HuH-7.5 (cell line): ENCODE results near the gene C2orf78.
"Not testable (repeated sequence)": the region's sequence is repeated elsewhere in the genome, so short reads cannot be mapped to it uniquely, and the experiment has no call there.

Experiments
- DNase-seq: peaks from one replicate; pipeline ENCODE4 v3.0.0; 2011; ENCODE audit warnings: low spot score

Gene C2orf78, protein sequence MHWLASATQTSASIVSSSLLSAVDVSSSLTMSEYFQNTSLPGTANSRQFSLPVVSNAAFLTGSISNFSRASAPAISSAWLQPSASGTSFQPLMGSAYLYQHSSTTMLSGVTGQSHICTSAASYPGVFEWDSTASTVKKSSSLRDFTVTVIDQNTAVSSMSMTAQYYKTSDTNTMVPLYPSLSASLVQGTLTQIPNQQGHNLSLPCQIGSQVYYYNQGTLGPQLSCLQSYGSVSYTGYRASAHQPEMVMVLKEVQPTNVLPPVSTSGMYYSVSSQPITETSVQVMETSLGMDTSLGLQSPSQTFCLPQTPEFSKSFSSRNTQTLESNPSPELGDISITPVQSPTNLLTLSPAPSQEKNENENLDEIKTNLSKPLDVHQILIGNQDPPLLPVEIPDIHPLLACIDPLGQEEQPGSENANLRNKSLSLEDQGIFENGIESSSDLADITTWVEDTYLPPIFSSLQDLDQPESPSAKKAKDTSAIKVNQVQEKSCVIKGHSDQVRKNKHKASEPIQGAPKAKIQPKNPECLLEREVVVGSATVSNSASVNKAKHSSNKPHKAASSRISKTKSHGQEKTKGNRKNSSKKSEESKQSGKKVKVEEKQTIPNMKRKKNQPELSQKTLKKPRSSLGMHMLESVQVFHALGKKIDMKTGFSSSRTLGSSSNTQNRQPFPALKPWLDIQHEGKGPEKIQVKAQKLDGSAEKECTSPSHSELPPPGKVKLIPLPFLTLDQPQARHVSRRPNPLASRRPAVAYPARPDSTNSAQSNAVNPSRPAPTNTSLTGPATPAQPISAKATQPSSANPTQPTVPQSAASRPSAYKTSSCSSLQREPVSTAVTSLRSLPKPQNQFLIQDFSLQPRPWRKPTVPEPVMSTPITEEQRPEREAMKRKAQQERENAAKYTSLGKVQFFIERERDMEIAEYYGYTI

DNA sequence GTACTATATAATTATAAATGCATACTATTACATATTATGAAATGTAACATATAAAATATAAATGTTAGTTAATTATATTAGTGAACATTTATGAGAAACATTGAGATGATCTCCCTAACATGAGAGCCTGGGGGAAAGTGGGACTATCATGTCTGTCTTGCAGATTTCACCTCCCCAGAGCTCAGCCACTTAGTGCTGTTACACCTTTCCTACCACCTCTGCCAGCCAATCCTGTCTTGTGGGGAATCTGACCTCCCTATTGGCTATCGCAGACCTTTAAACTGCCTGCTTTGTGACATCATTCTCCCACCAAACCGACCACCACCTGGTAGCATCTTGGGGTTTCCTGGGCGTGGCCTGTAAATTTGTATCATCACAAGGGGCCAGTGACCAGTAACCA is at the start of gene C2orf78:
TSS of gene C2orf78 (plus strand) at position 301 of the 400 bp plus-strand sequence. CDS start 127 bp downstream, outside the sequence.
- not testable (repeated sequence) for DNase-seq

DNA sequence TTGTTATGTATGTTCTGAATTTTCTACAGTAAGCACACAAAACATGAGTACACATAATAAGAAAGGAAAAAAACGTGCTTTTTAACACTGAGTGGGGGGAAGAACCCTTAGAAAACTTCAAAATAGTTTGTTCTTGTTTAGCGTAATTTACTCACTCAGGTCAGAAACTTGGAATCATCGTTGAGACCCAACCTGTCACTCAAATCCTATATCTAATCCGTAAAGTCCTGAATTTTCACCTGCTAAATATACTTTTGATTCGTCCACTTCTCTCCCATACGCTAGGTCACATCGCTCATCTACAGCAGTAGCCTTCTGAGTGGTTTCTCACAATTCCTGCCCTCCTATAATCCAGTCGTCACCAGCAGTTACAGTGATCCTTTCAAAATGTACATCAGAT is 47.6 kb upstream of the C2orf78 start:
- DNase-seq: no peak

DNA sequence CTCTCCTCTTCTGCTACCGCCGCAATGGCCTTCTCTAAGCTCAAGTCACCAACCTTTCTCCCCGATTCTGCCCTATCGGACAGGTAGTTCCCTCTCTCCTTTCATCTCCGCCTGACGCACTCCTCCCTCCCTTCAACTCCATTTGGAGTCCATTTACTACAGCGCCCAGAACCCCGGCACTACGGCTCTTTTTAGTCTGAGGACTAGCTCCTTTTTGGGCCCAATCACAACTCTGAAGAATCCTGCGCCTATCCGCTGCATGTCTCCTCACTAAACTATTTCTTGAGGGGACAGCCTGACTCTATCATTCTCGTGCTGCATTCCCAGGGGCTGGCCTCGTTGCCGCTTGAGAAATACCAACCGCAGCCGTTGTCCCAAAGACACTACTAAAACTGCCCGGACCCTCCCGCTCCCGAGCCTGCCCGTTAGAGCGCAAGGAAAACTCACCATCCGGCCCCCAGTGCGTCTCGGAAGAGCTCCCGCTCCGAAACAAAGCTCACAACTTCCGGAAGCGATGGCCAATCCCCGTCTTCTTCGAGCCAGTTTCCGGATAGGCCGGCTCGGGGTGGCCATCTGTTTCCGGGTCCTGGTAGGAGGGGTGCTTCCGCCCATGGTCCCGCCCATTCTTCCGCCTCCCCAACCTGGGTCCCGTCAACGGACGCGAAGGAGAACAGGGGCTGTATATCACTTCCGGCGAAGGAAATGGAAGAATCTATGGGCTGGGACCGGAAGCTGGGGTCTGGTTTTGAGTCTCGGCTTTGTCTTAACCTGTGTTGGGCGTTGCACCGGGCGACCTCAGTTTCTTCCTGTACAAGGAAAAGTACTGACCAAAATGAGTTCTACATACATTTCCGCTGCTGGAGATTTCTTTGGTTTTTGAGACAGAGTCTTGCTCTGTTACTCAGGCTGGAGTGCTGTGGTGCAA is 46.9 kb upstream of the C2orf78 start, which contains the start of gene TPRKB:
TSS of gene TPRKB (minus strand) at position 491 of the 925 bp plus-strand sequence. CDS start 2,776 bp downstream, outside the sequence.
- peak; percentile 93 for DNase-seq

DNA sequence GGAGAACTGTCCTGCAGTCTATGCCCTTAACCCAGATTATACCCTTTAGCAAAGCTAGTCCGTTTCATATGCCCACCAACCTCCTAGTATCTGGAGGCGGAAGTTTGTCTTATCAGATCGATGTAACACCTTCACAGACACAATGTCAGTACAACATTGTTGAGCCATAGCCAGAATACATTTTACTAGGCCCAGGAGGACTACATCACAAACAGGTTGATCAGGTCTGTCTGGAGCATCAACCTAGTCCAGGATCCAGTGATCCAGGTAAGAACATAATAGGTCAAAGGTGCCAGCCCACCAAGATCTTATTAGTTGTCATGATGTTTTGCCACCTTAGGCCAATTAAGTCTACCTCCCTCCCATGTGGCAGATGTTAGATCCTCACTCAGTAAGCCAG is 44.9 kb upstream of the C2orf78 start:
- DNase-seq: no peak

DNA sequence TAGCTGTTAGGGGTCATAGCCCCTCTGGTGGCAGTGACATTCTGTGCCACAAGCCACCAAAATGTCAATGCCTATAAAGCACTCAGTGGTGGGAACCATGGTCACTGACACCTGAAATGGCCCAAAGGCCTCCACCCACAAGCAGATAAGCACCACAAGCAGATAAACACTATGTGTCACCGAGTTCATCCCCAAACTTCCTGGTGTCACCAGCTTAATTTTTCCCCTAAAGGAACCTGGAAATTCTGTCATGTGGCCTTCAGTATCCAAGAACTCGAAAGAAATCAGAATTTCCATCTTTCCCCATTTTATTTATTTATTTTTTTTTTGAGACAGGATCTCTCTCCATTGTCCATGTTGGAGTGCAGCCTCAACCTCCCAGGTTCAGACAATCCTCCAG is 43.2 kb upstream of the C2orf78 start:
- DNase-seq: no peak

DNA sequence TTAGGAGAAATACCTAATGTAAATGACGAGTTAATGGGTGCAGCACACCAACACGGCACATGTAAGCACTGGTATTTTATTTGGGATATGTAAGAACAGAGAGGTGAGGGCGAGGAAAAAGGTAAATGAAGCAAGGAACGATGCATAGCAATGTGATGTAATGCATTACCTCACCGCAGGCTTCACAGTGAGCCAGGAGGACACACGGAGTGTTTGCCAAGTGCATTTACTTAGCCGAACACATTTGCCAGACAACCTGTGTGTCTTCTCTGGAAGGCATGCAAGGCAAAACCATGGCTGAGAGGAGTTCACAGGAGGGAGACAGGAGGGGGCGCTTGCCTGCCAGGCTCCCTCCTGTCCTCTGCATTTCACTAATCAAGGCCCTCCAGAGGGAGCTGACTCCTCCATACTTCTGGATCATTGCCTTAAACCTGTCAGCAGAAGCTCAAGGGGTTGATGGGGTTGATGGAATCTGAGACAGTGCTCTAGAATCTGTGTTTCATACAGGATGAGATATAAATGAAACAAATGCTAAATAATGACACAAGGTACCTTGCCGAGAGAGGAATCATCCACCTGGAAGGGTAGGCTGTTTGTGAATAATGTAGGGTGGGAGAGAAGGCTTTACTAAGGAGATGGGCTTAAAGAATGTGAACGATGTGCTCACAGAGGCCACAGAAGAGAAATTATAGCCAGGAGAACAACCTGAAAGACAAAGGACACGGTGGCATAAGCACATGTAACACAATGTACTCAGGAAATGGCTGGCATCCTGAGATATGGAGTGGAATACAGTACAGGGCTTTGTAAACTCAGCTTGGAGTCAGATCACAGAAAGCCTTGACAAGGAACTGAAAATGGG is 37.7 kb upstream of the C2orf78 start:
- no peak for DNase-seq

DNA sequence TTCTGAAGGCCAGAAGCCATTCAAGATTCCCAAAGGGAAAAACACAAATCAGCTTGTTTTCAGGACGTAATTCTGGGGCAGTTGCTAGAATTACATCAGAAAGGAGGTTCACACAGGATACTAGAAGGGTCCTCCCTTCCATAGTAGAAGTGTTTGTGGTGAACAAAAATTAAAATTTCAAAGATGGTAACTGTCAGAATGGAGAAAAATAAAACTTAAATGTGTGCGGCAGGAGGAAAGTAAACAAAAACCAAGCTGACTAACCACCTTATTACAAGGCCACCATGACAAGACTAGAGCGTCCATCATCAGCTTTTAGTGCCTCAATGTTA is 37.1 kb upstream of the C2orf78 start:
- no peak for DNase-seq

DNA sequence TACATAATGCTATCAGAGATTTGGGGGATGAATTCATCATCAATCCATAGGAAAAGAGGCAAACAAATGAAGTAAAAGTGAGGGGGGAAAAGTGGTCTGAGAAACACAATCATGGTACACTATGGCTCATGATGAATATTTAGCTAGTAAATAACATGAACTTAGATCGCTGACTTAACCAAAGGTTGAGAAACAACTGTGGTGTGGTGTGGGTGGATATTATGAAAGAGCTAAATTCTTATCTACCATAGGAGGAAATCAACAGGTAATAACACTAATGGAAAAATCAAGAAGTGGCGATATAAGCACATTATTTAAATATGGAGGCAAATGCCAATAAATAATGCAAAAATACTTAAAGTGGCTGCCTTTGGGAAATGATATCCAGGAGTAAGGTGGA is 34.7 kb upstream of the C2orf78 start:
- DNase-seq: no peak

DNA sequence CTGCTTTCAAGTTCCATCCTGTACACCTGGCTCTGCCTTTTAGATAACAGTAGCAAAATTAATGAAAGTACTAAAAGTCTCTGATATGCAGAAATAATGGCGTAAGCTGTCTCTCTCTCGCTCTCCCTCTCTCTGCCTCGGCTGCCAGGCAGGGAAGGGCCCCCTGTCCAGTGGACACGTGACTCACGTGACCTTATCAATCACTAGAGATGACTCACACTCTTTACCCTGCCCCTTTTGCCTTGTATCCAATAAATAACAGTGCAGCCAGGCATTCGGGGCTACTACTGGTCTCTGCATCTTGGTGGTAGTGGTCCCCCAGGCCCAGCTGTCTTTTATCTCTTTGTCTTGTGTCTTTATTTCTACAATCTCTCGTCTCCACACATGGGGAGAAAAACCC is 29.7 kb upstream of the C2orf78 start:
- DNase-seq: not testable (repeated sequence)

DNA sequence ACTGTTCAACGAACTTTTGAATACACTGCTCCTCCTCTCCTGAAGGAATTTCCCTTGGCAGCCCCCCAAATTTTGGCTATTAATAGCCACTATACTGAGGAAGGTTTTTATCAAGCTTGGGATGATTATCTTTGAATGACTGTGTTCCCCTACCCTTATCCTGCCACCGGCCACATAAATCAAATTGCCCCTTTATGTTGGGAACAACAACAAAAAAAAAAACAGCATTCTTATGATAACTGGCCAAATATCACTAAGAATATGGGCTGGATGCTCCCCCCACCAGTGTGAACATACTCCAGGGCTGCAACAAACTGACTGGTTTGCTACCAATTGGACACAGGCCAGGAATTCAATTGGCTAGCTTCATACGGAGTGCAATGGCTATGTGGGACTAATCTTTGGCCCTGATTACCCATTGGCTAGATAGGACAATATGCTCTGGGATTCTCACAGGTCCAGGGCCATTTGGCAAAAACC is 24.7 kb upstream of the C2orf78 start:
- DNase-seq: no peak

DNA sequence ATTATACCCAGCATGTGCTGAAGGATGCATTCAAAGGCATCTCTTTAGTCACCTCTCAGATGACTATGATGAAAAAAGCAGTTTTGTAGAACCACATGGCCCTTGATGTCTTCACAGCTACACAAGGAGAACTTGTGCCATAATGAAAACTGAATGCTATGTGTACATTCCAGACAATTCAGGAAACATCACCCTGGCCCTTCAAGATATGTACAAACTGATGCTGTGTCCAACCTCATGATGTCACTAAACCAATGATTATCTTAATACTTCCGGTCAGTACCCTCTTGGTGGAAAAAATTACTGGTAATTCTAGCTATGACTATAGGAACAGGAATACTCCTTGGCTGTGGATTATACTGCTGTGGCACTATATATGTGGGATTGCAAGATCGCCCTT is 24.1 kb upstream of the C2orf78 start:
- no peak for DNase-seq

DNA sequence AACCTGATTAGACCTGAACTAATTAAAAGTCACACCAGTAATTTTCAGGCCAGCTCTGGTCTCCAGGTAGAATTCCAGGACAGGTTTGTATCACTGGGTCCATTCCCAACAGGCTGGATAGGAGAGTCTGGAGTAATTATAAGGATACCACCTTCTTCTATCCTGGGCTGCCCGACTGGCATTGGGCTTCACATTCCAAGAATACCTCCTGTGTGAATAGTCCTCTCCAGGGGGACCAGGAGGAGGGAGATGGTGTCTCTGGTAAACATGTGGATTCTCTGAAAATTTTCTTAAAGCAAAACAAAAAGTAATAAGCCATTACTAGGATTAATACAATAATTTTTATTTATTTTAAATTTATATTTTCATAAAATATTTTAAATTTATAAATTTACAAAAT is 21.4 kb upstream of the C2orf78 start:
- DNase-seq: no peak

DNA sequence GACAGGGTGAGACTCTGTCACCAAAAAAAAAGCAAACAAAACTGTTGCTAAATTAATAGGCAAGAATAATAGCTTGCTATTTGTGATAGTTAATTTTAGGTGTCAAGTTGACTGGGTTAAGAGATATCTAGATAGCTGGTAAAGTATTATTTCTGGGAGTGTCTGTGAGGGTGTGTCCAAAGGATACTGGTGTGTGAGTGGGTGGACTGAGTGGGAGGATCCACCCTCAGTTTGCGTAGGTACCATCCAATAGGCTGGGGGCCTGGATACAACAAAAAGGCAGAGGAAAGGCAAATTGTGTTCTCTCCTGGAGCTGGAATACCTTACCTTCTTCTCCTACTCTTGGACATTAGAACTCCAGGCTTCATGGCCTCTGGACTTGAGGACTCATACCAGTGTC is 19.0 kb upstream of the C2orf78 start:
- no peak for DNase-seq

DNA sequence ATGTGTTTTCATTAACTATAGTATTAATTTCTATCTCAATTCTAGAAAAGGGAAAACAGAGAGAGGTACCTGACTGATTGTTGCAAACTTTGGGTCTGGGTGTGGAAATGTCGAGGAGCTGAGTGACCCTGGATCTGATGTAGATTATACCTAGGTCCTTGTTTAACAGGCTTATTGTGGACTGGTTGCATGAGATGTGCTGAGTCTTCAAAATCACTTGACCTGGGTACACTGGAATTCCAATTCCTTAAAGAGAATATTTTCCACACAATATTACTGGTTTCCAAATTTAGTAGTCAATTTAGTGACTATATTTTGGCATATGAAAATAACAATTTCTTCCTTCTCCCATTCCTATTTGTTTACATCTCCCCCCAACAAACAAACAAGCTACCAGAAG is 17.6 kb upstream of the C2orf78 start:
- no peak for DNase-seq

DNA sequence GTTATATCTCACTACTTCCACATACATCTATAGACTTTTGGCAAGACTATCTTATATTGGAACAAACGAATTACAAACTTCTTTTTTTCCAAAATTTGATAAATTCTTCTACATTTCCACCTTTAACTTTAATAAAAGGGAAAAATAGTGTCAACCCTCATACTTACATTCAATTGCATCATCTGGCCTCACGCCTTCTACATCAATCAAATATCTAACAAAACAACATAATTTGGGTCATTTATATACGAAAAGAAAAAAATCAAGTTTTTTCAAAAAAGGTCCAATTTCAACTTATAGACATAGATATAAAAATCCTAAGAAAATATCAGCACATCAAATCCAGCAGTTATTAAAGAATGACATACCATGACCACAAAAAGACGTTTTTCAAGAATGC is 17.0 kb upstream of the C2orf78 start:
- no peak for DNase-seq

DNA sequence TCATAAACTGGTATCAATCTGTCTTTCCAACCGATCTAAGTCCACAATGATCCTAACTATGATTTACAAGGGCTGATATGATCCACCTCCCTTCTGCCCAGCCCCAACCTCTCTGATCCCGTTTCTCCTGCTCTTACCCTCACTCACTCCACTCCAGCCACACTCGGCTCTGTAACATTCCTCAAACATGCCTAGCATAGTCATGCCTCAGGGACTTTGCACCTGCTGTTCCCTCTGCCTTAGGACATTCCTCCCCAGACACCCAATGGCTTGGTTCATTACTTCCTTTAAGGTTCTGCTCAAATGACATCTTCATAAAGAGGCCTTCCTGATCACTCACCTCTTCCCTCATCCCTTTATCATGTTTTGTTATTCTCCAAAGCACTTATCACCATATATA is 13.3 kb upstream of the C2orf78 start:
- no peak for DNase-seq

DNA sequence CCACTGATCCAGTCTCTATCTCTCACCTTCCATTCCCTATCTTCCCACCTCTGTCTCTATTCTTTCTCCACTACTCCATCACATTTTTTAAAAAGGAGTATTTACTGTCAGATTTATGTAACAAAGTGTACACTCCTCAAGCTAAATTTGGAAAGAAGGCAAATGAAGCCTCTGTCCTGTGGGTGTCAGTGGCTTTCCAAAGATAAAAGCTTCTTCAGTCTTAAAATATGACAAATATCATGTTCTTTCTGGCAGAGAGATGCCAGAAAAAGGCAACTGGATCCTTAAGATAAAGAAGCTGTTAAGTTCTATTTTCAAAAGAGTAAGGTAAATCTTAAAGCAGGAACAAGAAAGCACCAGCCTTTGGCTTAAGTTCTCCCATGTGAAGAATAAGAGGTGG is 11.2 kb upstream of the C2orf78 start:
- no peak for DNase-seq

DNA sequence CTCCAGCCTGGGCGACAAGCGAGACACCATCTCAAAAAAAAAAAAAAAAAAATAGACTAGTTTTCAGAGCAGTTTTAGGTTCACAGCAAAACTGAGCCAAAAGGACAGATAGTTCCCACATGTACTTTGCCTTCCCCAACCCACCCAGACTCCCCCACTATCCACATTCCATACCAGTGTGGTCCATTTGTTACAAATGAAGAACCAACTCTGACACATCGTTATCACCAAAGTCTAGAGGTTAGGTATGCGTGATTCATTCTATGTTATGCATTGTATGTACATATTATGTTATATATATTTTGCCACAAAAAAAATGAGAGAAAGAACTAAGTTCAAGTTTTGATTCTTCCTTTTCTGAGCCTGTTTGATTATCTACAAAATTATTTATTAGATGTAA is 7.6 kb upstream of the C2orf78 start:
- no peak for DNase-seq

DNA sequence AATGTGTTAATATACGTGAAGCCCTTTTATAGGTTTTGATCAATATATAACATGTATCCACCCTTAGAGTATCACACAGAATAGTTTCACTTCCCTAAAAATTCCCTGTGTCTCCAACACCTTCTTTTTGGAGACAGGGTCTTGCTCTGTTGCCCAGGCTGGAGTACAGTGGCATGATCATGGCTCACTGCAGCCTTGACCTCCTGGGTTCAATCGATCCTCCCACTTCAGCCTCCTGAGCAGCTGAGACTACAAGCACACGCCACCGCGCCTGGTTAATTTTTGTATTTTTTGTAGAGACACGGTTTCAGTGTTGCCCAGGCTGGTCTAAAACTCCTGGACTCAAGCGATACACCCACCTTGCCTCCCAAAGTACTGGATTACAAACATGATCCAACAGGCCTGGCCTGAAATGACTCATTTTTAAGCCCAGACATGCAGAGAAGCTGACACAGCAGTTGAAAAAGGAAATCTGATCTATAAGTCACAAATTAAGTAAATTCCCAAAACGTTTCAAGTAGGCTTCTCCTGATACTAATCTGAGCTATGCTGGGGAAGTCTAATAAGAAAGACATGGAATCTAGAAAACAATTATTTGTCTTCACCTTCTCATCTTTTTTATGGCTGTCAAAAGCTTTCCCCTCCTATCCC is 7.0 kb upstream of the C2orf78 start:
- no peak for DNase-seq

DNA sequence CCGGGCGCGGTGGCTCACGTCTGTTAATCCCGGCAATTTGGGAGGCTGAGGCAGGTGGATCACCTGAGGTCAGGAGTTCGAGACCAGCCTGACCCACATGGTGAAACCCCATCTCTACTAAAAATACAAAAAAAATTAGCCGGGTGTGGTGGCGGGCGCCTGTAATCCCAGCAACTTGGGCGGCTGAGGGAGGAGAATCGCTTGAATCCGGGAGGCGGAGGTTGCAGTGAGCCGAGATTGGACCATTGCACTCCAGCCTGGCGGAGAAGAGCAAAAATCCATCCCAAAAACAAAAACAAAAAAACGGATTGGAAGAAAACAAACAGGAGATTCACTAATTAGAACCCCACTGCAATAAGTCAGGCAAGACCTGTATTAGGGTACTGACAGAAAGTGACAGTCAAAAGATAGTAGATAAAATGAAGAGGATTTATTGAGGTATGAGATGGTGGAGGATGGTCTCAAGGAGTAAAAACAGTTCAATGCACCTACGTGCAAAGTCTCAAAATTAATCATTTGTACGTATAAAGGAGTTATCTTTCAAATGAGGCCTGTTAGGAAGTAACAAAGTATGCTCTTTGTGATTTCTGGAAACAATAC is 5.0 kb upstream of the C2orf78 start:
- not testable (repeated sequence) for DNase-seq
